HUES48 (cell line): ENCODE results near the gene NKX1-2.
A peak's percentile ranks its signal among the peaks of the same experiment; 100 is the strongest.

Source experiments
- H3K27ac ChIP-seq: one replicate; pipeline ENCODE4 v1.7.0; 2013; ENCODE audit warnings: low read depth, low read length, inconsistent platforms
- H3K27me3 ChIP-seq: 2 replicates; pipeline ENCODE4 v1.6.1; 2013; ENCODE audit warnings: mild to moderate bottlenecking, low read length; ENCODE audit not compliant: control insufficient read depth, insufficient read depth
- H3K36me3 ChIP-seq: 2 replicates; pipeline ENCODE4 v1.6.1; 2013; ENCODE audit warnings: low read length; ENCODE audit not compliant: control insufficient read depth, insufficient read depth
- H3K4me1 ChIP-seq: 2 replicates; pipeline ENCODE4 v1.6.1; 2013; ENCODE audit warnings: mild to moderate bottlenecking, low read length; ENCODE audit not compliant: control insufficient read depth, insufficient read depth
- H3K4me3 ChIP-seq: 2 replicates; pipeline ENCODE4 v1.5.1; 2013; ENCODE audit warnings: mild to moderate bottlenecking, low read depth, low read length
- H3K9ac ChIP-seq: 2 replicates; pipeline ENCODE4 v1.6.1; 2013; ENCODE audit warnings: mild to moderate bottlenecking, low read depth, low read length, moderate library complexity
- H3K9me3 ChIP-seq: 2 replicates; pipeline ENCODE4 v1.6.1; 2013; ENCODE audit warnings: low read length; ENCODE audit not compliant: control insufficient read depth, insufficient read depth

Gene NKX1-2

DNA sequence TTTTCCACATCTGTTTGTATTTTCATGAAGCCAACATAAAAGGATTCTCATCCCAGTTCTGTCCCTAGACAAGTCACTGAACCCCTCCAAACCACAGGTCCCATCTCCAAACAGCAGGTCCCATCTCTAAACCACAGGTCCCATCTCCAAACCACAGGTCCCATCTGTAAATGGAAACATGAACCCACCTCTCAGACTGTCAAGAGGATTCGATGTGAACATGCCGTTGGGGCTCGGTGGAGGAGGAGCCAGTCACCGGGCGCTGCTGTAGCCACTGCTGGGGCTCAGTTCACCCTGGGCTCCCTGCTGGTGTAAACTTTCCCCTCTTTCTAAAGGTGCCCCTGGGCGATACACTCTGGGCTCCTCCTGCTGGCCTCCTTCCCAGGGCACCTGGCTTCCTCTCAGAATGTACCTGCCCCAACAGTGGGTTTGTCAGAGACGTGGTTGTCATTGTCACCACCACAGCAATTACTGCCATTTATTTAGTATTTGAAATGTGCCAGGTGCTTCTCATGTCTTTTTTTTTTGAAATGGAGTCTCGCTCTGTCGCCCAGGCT lies 24.8 kb upstream of the NKX1-2 start:
- no peaks in the 10 kb centered on the region for H3K27me3 ChIP-seq

DNA sequence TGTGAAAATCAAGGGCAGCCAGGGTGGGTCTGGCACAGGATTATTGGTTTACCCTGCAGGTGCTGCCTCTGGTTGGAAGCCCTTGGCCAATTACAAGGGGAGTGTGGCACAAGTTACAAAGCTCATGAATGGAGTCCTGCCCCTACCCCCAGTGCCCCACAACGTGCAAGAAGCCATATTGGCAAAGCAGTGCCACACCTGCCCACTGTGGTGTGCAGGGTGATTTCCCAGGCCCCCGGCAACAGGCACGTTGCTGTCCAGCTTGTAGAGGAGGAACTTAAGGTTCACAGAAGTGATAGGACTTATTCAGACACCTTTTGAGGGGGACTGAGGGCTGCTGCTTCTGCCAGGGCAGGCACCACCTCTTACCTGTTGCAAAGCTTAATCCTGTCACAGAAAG lies 23.2 kb upstream of the NKX1-2 start:
- no peaks in the 10 kb centered on the region for H3K9me3 ChIP-seq
- H3K27me3 ChIP-seq = no peaks in the 10 kb centered on the region
- H3K36me3 ChIP-seq = no peaks in the 10 kb centered on the region
- no peak overlapping the region for H3K27ac ChIP-seq
- peaks cover 38% of the 10 kb centered on the region for H3K4me1 ChIP-seq
- no peak overlapping the region for H3K4me3 ChIP-seq
- no peak overlapping the region for H3K9ac ChIP-seq

More for the DNA sequence above, 24.8 kb upstream of the NKX1-2 start:
- Histone ChIP-seq H3K4me1 (peaks cover 23% of the 10 kb centered on the region), H3K36me3 (no peaks in the 10 kb centered on the region), H3K9me3 (no peaks in the 10 kb centered on the region), H3K27ac (no peak overlapping the region), H3K4me3 (no peak overlapping the region), H3K9ac (no peak overlapping the region)

DNA sequence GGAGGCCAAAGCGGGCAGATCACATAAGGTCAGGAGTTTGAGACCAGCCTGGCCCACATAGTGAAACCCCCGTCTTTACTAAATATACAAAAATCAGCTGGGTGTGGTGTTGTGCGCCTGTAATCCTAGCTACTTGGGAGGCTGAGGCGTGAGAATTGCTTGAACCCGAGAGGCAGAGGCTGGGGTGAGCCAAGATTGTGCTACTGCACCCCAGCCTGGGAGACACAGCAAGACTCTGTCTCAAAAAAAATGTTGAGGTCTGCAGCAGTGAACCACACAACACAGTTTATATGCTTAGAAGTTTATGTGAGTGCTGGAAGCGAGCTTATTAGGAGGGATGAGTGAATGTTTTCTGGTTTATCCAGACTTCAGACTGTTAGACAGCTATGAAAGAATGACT lies 22.2 kb upstream of the NKX1-2 start:
- Histone ChIP-seq H3K4me3 (no peak overlapping the region), H3K9me3 (no peaks in the 10 kb centered on the region), H3K27ac (no peak overlapping the region), H3K36me3 (no peaks in the 10 kb centered on the region), H3K27me3 (no peaks in the 10 kb centered on the region), H3K4me1 (peaks cover 42% of the 10 kb centered on the region), H3K9ac (no peak overlapping the region)

DNA sequence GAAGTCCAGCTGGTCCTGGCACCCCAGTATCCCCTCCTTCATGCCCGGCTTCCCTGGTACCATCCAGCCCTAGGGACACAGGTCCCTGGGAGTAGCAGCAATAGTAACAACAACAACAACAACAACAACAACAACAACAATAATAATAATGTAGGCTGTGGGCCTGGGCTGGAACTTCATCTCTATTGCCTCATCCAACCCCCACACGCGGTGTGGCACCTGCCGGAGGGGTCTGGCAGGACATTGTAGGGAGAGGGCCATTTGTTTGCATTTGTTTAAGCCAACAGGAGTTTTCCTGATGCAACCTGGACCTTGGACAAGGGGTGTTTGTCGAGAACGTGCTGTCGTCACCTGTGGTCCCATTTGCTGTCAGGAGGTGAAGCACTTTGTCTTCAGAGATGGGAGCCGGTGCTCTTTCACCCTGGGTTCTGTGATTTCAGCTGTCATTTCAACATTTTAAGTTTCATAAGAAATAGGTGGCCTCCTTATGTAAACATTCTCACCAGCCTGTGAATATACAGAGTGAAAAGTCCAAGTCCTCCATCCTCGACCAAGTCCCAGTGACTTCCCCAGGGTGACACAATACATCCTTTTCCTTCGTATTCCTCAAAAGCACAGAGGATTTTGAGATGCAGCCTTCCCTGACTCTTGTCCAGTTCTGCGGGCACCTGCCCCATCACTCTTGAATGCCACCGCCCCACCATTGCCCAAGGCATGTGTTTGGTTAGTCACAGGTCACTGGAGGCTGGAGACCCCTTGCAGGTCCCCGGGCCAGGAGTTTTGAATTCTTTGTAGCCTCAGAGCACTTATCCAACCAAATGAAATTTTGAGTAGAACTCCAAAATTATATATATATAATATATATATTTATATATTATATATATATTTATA lies 21.0 kb upstream of the NKX1-2 start:
- peak overlapping the region; percentile 92 for H3K27ac ChIP-seq
- peak overlapping the region; percentile 13; the same call in 1 of the 2 replicates for H3K4me3 ChIP-seq
- H3K4me1 ChIP-seq = peaks cover 48% of the 10 kb centered on the region
- H3K9me3 ChIP-seq = no peaks in the 10 kb centered on the region
- no peaks in the 10 kb centered on the region for H3K36me3 ChIP-seq
- no peak overlapping the region for H3K9ac ChIP-seq
- H3K27me3 ChIP-seq = no peaks in the 10 kb centered on the region

DNA sequence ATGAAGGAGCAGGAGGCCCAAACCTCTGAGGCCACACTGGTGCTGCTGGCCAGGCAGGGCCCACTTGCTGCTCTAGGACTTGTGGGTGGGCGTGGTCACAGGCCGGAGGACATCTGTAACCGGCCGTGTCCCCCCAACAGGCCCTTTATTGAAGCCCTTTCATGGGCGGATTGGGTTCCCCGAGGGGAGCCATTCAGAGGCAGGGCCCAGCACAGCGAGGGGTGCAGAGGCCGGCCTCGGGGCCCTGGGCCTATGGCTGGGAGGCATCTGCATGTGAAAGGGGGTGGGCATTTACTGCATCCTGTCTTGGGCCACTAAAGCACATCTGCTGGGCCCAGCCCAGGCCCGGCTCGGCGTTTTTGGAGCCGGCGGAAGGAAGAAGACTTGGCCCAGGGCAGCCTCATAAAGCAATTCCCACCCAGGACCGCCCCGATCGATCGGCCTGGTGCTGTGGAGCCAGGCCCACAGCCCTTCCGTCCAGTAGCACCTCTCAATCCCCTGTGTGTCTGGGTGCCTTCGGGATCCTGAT lies 20.2 kb upstream of the NKX1-2 start:
- Histone ChIP-seq H3K4me1 (peaks cover 55% of the 10 kb centered on the region), H3K9me3 (no peaks in the 10 kb centered on the region), H3K36me3 (no peaks in the 10 kb centered on the region), H3K27me3 (no peaks in the 10 kb centered on the region), H3K9ac (no peak overlapping the region), H3K27ac (peak overlapping the region; percentile 92), H3K4me3 (peak overlapping the region; percentile 13; the same call in 1 of the 2 replicates)

DNA sequence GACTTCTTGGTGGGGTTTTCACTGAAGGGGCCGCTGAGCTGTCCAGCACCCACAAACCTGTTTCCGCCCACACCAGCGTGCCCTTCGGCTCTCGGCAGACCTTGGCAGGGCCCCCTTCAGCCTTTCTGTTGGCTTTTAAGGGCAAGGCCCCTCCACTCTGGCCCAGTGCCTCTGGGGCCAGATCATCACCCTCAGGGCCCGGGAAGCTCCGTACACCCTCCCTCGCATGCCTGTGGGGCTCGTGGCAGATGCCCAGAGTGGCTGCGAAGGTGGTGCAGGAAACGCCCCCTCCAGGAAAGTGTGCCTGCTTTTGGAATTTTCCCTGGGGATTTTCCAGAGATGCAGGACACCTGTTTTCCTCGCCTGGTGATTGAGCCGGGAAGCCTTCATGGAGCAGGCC lies 18.8 kb upstream of the NKX1-2 start:
- Histone ChIP-seq H3K36me3 (no peaks in the 10 kb centered on the region), H3K4me1 (peaks cover 49% of the 10 kb centered on the region), H3K9ac (no peak overlapping the region), H3K9me3 (no peaks in the 10 kb centered on the region), H3K4me3 (no peak overlapping the region), H3K27me3 (no peaks in the 10 kb centered on the region), H3K27ac (no peak overlapping the region)

DNA sequence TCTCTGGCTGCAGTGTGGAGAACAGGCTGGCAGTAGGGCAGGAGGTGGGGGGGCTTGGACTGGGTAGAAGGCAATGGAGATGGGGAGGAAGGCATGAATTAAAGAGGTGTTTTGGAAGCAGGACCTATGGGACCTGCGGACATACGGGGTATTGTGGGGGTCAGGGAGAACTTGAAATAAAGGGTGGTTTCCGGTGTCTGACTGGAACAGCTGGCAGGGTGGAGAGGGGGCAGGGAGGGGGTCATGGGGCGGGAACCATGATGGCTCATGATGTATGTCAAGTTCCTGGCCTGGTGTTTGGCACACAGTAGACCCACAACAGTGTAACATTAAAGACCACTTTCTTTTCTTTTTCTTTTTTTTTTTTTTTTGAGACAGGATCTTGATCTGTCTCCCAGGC lies 17.3 kb upstream of the NKX1-2 start:
- Histone ChIP-seq H3K27ac (no peak overlapping the region), H3K9me3 (no peaks in the 10 kb centered on the region), H3K36me3 (no peaks in the 10 kb centered on the region), H3K4me3 (no peak overlapping the region), H3K27me3 (no peaks in the 10 kb centered on the region), H3K4me1 (peaks cover 49% of the 10 kb centered on the region), H3K9ac (no peak overlapping the region)

DNA sequence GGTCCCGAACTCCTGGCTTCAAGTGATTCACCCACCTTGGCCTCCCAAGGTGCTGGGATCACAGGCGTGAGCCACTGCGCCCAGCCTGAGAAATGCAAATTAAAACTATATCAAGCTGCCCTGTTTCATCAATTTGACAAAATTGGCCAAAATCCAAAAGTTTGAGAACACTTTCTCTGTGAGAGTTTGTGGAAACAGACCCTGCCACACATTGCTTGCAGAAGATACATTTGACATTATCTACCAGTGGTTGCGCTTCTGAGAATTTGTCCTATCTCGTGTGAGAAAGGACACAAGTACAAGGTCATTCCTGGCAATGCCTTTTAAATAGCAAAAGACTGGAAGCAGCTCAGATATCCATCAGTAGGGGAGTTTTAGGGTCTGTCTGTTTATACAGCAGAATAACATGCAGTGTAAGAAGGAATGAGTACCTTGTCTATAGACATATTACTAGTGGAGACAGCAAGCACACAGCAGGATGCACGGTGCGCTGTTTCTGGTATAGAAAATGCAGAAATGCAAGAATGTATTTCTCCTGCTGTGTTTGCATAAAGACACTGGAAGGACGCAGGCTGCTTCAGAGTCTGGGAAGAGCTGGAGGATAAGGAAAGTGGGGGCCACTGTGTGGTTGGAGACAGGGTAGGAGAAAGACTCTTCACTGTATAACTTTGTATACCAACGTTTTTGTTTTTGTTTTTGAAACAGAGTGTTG lies 16.1 kb upstream of the NKX1-2 start:
- no peaks in the 10 kb centered on the region for H3K9me3 ChIP-seq
- peaks cover 46% of the 10 kb centered on the region for H3K4me1 ChIP-seq
- no peaks in the 10 kb centered on the region for H3K27me3 ChIP-seq
- no peaks in the 10 kb centered on the region for H3K36me3 ChIP-seq
- H3K9ac ChIP-seq = no peak overlapping the region
- peak overlapping the region; percentile 35; the same call in 1 of the 2 replicates for H3K4me3 ChIP-seq
- H3K27ac ChIP-seq = peak overlapping the region; percentile 67

DNA sequence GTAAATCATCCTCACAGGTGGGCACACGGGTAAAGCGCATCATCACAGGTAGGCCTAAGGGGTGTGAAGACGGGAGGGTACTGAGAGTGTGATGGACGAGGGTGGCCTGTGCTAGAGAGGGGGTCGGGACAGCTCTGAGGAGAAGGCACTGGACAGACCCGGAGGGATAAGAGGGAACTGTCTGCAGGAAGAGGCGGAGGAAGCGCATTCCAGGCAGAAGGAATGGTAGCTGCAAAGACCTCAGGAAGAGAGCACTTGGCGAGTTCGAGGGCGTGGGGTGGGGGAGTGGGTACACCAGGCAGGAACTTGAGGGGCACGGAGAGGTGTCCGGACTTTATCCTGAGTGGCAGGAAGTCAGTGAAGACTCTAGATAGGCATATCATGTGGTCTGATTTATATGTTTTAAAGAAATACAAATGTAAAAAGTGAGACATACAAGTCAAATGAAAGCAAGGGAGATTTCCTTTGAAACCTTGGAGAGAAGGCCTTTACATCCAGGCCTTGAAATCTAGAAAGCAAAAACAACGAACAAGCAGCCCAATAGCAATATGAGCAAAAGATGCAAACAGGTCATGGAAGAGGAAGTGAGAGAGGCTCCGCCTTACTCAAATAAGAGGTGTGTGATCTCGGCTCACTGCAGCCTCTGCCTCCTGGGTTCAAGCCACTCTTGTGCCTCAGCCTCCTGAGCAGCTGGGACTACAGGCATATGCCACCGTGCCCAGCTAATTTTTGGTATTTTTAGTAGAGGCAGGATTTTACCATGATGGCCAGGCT lies 15.4 kb upstream of the NKX1-2 start:
- H3K9me3 ChIP-seq = no peaks in the 10 kb centered on the region
- peak overlapping the region; percentile 67 for H3K27ac ChIP-seq
- peaks cover 39% of the 10 kb centered on the region for H3K4me1 ChIP-seq
- no peak overlapping the region for H3K4me3 ChIP-seq
- H3K36me3 ChIP-seq = no peaks in the 10 kb centered on the region
- H3K9ac ChIP-seq = no peak overlapping the region
- H3K27me3 ChIP-seq = no peaks in the 10 kb centered on the region
